Measurements from ENCODE around the gene AREL1.

Gene AREL1

GRCh38 chr14:74656964-74657363 lies 55.9 kb downstream of the AREL1 start:
- Histone ChIP-seq H3K4me1 (ENCODE audit: insufficient read depth, poor library complexity, severe bottlenecking) (peaks cover 49% of the 10 kb centered on the region), H3K9me3 (ENCODE audit: severe bottlenecking) (no peaks in the 10 kb centered on the region), H3K27me3 (ENCODE audit: insufficient read depth, poor library complexity, severe bottlenecking) (no peaks in the 10 kb centered on the region), H3K36me3 (ENCODE audit: low read depth) (peaks cover 24% of the 10 kb centered on the region), H3K27ac (ENCODE audit: poor library complexity, severe bottlenecking) (peak overlapping the region; percentile 85), H3K4me3 (ENCODE audit: severe bottlenecking) (no peak overlapping the region)
- DNase-seq (ENCODE audit: low spot score) (no peak), ATAC-seq (ENCODE audit: low read depth) (no peak)
- no peak for TF ChIP-seq CTCF (IDR thresholded peaks at IDR 0.05; ENCODE audit: poor library complexity, severe bottlenecking)

- peak; percentile 66 for ATAC-seq (ENCODE audit: low read depth)
- H3K27ac ChIP-seq (ENCODE audit: poor library complexity, severe bottlenecking) = peak overlapping the region; percentile 85
Measured at GRCh38 chr14:74655599-74656395, 57.1 kb downstream of the AREL1 start.

GRCh38 chr14:74654931-74655330 lies 57.9 kb downstream of the AREL1 start:
- peak overlapping the region; percentile 85 for H3K27ac ChIP-seq (ENCODE audit: poor library complexity, severe bottlenecking)
- TF ChIP-seq CTCF (IDR thresholded peaks at IDR 0.05; ENCODE audit: poor library complexity, severe bottlenecking) = no peak
- DNase-seq (ENCODE audit: low spot score) = no peak
- H3K4me1 ChIP-seq (ENCODE audit: insufficient read depth, poor library complexity, severe bottlenecking) = peaks cover 51% of the 10 kb centered on the region
- no peaks in the 10 kb centered on the region for H3K9me3 ChIP-seq (ENCODE audit: severe bottlenecking)
- no peak for ATAC-seq (ENCODE audit: low read depth)
- no peaks in the 10 kb centered on the region for H3K27me3 ChIP-seq (ENCODE audit: insufficient read depth, poor library complexity, severe bottlenecking)
- H3K4me3 ChIP-seq (ENCODE audit: severe bottlenecking) = no peak overlapping the region
- H3K36me3 ChIP-seq (ENCODE audit: low read depth) = peaks cover 13% of the 10 kb centered on the region

More at GRCh38 chr14:74655599-74656395, 57.1 kb downstream of the AREL1 start:
- peaks cover 52% of the 10 kb centered on the region for H3K4me1 ChIP-seq (ENCODE audit: insufficient read depth, poor library complexity, severe bottlenecking)
- H3K27me3 ChIP-seq (ENCODE audit: insufficient read depth, poor library complexity, severe bottlenecking) = no peaks in the 10 kb centered on the region
- H3K4me3 ChIP-seq (ENCODE audit: severe bottlenecking) = no peak overlapping the region
- H3K36me3 ChIP-seq (ENCODE audit: low read depth) = peaks cover 20% of the 10 kb centered on the region
- no peaks in the 10 kb centered on the region for H3K9me3 ChIP-seq (ENCODE audit: severe bottlenecking)
- no peak for TF ChIP-seq CTCF (IDR thresholded peaks at IDR 0.05; ENCODE audit: poor library complexity, severe bottlenecking)
- no peak for DNase-seq (ENCODE audit: low spot score)

- ATAC-seq (ENCODE audit: low read depth) (no peak), DNase-seq (ENCODE audit: low spot score) (no peak)
- H3K36me3 ChIP-seq (ENCODE audit: low read depth) = peaks cover 9% of the 10 kb centered on the region
- H3K27ac ChIP-seq (ENCODE audit: poor library complexity, severe bottlenecking) = peak overlapping the region; percentile 1
- H3K27me3 ChIP-seq (ENCODE audit: insufficient read depth, poor library complexity, severe bottlenecking) = no peaks in the 10 kb centered on the region
- no peaks in the 10 kb centered on the region for H3K9me3 ChIP-seq (ENCODE audit: severe bottlenecking)
- no peak overlapping the region for H3K4me3 ChIP-seq (ENCODE audit: severe bottlenecking)
- TF ChIP-seq CTCF (IDR thresholded peaks at IDR 0.05; ENCODE audit: poor library complexity, severe bottlenecking) = no peak
- peaks cover 51% of the 10 kb centered on the region for H3K4me1 ChIP-seq (ENCODE audit: insufficient read depth, poor library complexity, severe bottlenecking)
Measured at GRCh38 chr14:74653386-74654138, 59.3 kb downstream of the AREL1 start.
